Putamen (tissue), 1 donor: ENCODE measurements around the gene PIGM.
A peak's percentile ranks its signal among the peaks of the same experiment; 100 is the strongest.

Experiments
- DNase-seq: peaks from one replicate; pipeline ENCODE4 v3.0.0-alpha.2; 2016; ENCODE audit warnings: low spot score

The PIGM gene

GRCh38 chr1:160022330-160023310 lies 9.2 kb downstream of the PIGM start:
- DNase-seq = no peak

- DNase-seq = no peak
These were observed 10.3 kb downstream of the PIGM start for GRCh38 chr1:160021376-160022074.

GRCh38 chr1:160020196-160020595 lies 11.6 kb downstream of the PIGM start:
- DNase-seq = no peak

- DNase-seq = no peak
These were observed 12.9 kb downstream of the PIGM start for GRCh38 chr1:160018900-160019299.

GRCh38 chr1:160018347-160018746 lies 13.4 kb downstream of the PIGM start:
- no peak for DNase-seq

GRCh38 chr1:160017592-160017991 lies 14.2 kb downstream of the PIGM start:
- no peak for DNase-seq

- DNase-seq = no peak
These were observed 20.0 kb downstream of the PIGM start for GRCh38 chr1:160011781-160012180.

GRCh38 chr1:160009801-160010200 lies 22.0 kb downstream of the PIGM start:
- no peak for DNase-seq

- no peak for DNase-seq
These were observed 22.7 kb downstream of the PIGM start for GRCh38 chr1:160009081-160009480.

- peak; percentile 18 for DNase-seq
These were observed 24.1 kb downstream of the PIGM start for GRCh38 chr1:160007577-160008200.

- no peak for DNase-seq
These were observed 25.4 kb downstream of the PIGM start for GRCh38 chr1:160006312-160006940.

GRCh38 chr1:160005070-160005469 lies 26.7 kb downstream of the PIGM start:
- no peak for DNase-seq

GRCh38 chr1:160004425-160004824 lies 27.4 kb downstream of the PIGM start:
- no peak for DNase-seq

GRCh38 chr1:160004001-160004400 lies 27.8 kb downstream of the PIGM start:
- DNase-seq = no peak

GRCh38 chr1:160001440-160001839 lies 30.4 kb downstream of the PIGM start:
- no peak for DNase-seq

GRCh38 chr1:159999204-159999603 lies 32.6 kb downstream of the PIGM start:
- DNase-seq = no peak

GRCh38 chr1:159996653-159997052 lies 35.1 kb downstream of the PIGM start:
- DNase-seq = no peak

- DNase-seq = no peak
These were observed 36.9 kb downstream of the PIGM start for GRCh38 chr1:159994896-159995295.

GRCh38 chr1:159993911-159994310 lies 37.9 kb downstream of the PIGM start:
- no peak for DNase-seq

GRCh38 chr1:159992161-159992560 lies 39.6 kb downstream of the PIGM start:
- no peak for DNase-seq

GRCh38 chr1:159991513-159991912 lies 40.3 kb downstream of the PIGM start:
- no peak for DNase-seq

GRCh38 chr1:159990005-159990404 lies 41.8 kb downstream of the PIGM start:
- DNase-seq = no peak
